Astrocyte (in vitro differentiated cells and primary cell): ENCODE measurements around the gene INSIG2.

Experiments
- EZH2 ChIP-seq: IDR thresholded peaks from 2 replicates; pipeline ENCODE4 v1.6.1; 2012; ENCODE audit warnings: mild to moderate bottlenecking, low read length, inconsistent platforms; ENCODE audit not compliant: insufficient read depth
- TF ChIP-seq, protein P1 (sequence below): IDR thresholded peaks from 2 replicates; pipeline ENCODE4 v1.5.1; 2011; ENCODE audit warnings: low read depth, mild to moderate bottlenecking, inconsistent platforms, low read length, moderate library complexity; ENCODE audit not compliant: insufficient read depth

DNA sequence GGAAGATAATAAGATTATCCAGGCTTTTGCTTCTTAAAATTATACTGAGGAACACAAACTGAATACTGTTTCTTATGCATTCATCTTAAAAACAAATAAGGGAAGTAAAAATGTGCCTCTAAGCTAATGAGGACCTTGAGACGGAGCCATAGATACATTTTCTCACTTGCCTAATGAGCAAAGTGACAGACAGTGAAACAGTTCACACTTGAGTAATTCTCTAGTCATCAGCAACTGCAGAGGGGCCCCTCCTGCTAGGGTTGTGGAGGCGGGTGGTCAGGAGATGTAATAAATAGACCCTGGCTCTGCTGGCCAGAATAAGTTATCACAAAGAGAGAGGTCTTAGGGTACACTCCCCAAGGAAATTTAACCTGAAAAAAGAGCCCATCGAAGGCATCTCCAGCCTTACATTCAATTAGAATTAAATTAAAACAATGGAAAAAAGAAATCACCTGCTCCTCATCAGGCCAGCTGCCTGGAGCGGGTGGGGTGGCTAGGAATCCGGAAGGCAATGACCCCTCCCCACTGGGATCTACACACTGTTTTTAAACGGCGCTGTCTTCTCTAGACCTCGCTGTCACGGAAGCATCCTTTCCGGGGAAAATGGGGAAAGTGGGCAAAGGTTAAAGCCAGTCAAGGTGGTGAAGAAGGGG is 32.6 kb upstream of the INSIG2 start:
- TF ChIP-seq, protein P1, sequence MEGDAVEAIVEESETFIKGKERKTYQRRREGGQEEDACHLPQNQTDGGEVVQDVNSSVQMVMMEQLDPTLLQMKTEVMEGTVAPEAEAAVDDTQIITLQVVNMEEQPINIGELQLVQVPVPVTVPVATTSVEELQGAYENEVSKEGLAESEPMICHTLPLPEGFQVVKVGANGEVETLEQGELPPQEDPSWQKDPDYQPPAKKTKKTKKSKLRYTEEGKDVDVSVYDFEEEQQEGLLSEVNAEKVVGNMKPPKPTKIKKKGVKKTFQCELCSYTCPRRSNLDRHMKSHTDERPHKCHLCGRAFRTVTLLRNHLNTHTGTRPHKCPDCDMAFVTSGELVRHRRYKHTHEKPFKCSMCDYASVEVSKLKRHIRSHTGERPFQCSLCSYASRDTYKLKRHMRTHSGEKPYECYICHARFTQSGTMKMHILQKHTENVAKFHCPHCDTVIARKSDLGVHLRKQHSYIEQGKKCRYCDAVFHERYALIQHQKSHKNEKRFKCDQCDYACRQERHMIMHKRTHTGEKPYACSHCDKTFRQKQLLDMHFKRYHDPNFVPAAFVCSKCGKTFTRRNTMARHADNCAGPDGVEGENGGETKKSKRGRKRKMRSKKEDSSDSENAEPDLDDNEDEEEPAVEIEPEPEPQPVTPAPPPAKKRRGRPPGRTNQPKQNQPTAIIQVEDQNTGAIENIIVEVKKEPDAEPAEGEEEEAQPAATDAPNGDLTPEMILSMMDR: no peak
- no peak for TF ChIP-seq EZH2
